Liver (tissue), 9 donors: ENCODE results near the gene TUSC2. TPM values are rescaled to one million over a fixed set of nuclear protein-coding genes. Genes with fewer than 3 reads are reported as not detected.

Experiments used
- DNase-seq: peaks from one replicate; pipeline ENCODE4 v3.0.0-alpha.2; 2017; ENCODE audit warnings: low spot score
- H3K27ac ChIP-seq, 2 donors: one replicate each; pipeline ENCODE4 v1.7.0; 2013; ENCODE audit warnings: inconsistent platforms in 2 of 2, low read length in 2 of 2, control low read depth in 1 of 2, low read depth in 1 of 2, mild to moderate bottlenecking in 1 of 2
- H3K27me3 ChIP-seq, 4 donors: one replicate each; pipeline versions ENCODE4 v1.6.1 to v1.7.0; 2013; ENCODE audit warnings: low read length in 3 of 4, inconsistent platforms in 1 of 4, mild to moderate bottlenecking in 1 of 4, moderate library complexity in 1 of 4; ENCODE audit not compliant: control insufficient read depth in 4 of 4, insufficient read depth in 4 of 4
- H3K36me3 ChIP-seq, 4 donors: one replicate each; pipeline versions ENCODE4 v1.6.1 to v1.7.0; 2013; ENCODE audit warnings: low read length in 3 of 4, mild to moderate bottlenecking in 3 of 4, low read depth in 1 of 4, moderate library complexity in 1 of 4; ENCODE audit not compliant: control insufficient read depth in 4 of 4, insufficient read depth in 3 of 4
- H3K4me1 ChIP-seq, 4 donors: one replicate each; pipeline versions ENCODE4 v1.6.1 to v1.7.0; 2013; ENCODE audit warnings: low read length in 3 of 4, mild to moderate bottlenecking in 3 of 4, moderate library complexity in 1 of 4; ENCODE audit not compliant: control insufficient read depth in 4 of 4, insufficient read depth in 4 of 4
- H3K4me3 ChIP-seq, 3 donors: one replicate each; pipeline versions ENCODE4 v1.6.1 to v1.7.0; 2013; ENCODE audit warnings: low read length in 3 of 3, control low read depth in 1 of 3, low read depth in 1 of 3, mild to moderate bottlenecking in 1 of 3
- H3K9ac ChIP-seq, 2 donors: one replicate each; pipeline ENCODE4 v1.7.0; 2013; ENCODE audit warnings: low read length in 2 of 2, mild to moderate bottlenecking in 2 of 2, moderate library complexity in 2 of 2, control low read depth in 1 of 2, low read depth in 1 of 2
- H3K9me3 ChIP-seq, 4 donors: one replicate each; pipeline versions ENCODE4 v1.6.1 to v1.7.0; 2013; ENCODE audit warnings: low read length in 3 of 4; ENCODE audit not compliant: control insufficient read depth in 4 of 4
- ATF3 ChIP-seq: IDR thresholded peaks from 2 replicates; pipeline ENCODE4 v1.6.1; 2016; ENCODE audit warnings: antibody characterized with exemption
- CTCF ChIP-seq: fragments of 150-350 bp; IDR thresholded peaks from 2 replicates; pipeline ENCODE4 v1.5.1; 2017; ENCODE audit warnings: improper control_type of control experiment, low read depth, low read length; ENCODE audit not compliant: missing input control
- EGR1 ChIP-seq, 2 donors: IDR thresholded peaks; 2 replicates each; pipeline ENCODE4 v1.6.1; 2016 to 2018; ENCODE audit warnings: antibody characterized with exemption in 2 of 2, low read depth in 2 of 2
- FOXA1 ChIP-seq: IDR thresholded peaks from 2 replicates; pipeline ENCODE4 v1.6.1; 2016; ENCODE audit warnings: antibody characterized with exemption
- FOXA2 ChIP-seq: IDR thresholded peaks from 2 replicates; pipeline ENCODE4 v1.6.1; 2016; ENCODE audit warnings: antibody characterized with exemption
- GABPA ChIP-seq, 2 donors: IDR thresholded peaks in 1 of 2; conservative IDR thresholded peaks in 1 of 2; 2 replicates each; pipeline ENCODE4 v1.6.1; 2016; ENCODE audit warnings: antibody characterized with exemption in 2 of 2, mild to moderate bottlenecking in 1 of 2, moderate library complexity in 1 of 2
- HNF4A ChIP-seq, 2 donors: conservative IDR thresholded peaks; 2 replicates each; pipeline ENCODE4 v1.6.1; 2016; ENCODE audit warnings: antibody characterized with exemption in 2 of 2, mild to moderate bottlenecking in 2 of 2
- HNF4G ChIP-seq: IDR thresholded peaks from 2 replicates; pipeline ENCODE4 v1.6.1; 2016; ENCODE audit warnings: antibody characterized with exemption
- JUND ChIP-seq, 2 donors: IDR thresholded peaks; 2 replicates each; pipeline ENCODE4 v1.6.1; 2016; ENCODE audit warnings: antibody characterized with exemption in 2 of 2
- MAX ChIP-seq: IDR thresholded peaks from 2 replicates; pipeline ENCODE4 v1.6.1; 2016; ENCODE audit warnings: antibody characterized with exemption
- NR2F2 ChIP-seq: IDR thresholded peaks from 2 replicates; pipeline ENCODE4 v1.6.1; 2016; ENCODE audit warnings: antibody characterized with exemption
- RAD21 ChIP-seq, 2 donors: IDR thresholded peaks; 2 replicates each; pipeline ENCODE4 v1.6.1; 2016; ENCODE audit warnings: antibody characterized with exemption in 2 of 2, mild to moderate bottlenecking in 2 of 2
- REST ChIP-seq: IDR thresholded peaks from 2 replicates; pipeline ENCODE4 v1.6.1; 2016; ENCODE audit warnings: antibody characterized with exemption, mild to moderate bottlenecking
- RXRA ChIP-seq, 2 donors: IDR thresholded peaks; 2 replicates each; pipeline ENCODE4 v1.6.1; 2017 to 2018; ENCODE audit warnings: antibody characterized with exemption in 2 of 2, mild to moderate bottlenecking in 1 of 2
- SP1 ChIP-seq: IDR thresholded peaks from 2 replicates; pipeline ENCODE4 v1.6.1; 2018; ENCODE audit warnings: antibody characterized with exemption, mild to moderate bottlenecking
- TAF1 ChIP-seq: conservative IDR thresholded peaks from 2 replicates; pipeline ENCODE4 v1.6.1; 2016; ENCODE audit warnings: antibody characterized with exemption, mild to moderate bottlenecking
- YY1 ChIP-seq: IDR thresholded peaks from 2 replicates; pipeline ENCODE4 v1.6.1; 2016; ENCODE audit warnings: antibody characterized with exemption, mild to moderate bottlenecking
- ZBTB33 ChIP-seq: IDR thresholded peaks from 2 replicates; pipeline ENCODE4 v1.6.1; 2016; ENCODE audit warnings: antibody characterized with exemption
- WGBS: extraction: QIAGEN DNeasy Blood & Tissue Kit; methylation state at CpG from one replicate; pipeline ENCODE4 v1.1.7; 2013; 5-methylcytosine and 5-hydroxymethylcytosine counted together
- polyA plus RNA-seq, 2 donors: library from polyadenylated mRNA; stranded (reverse) in 1 of 2; unstranded in 1 of 2; fragments of 200-250 nt in 1 of 2; fragments of >200 nt in 1 of 2; fragmentation: Nextera tagmentation in 1 of 2; extraction: Ambion mirVana in 1 of 2; gene quantifications; one replicate each; pipeline versions ENCODE4 v1.2.1 to v1.2.3, GENCODE V29; 2013 to 2015
- total RNA-seq, 2 donors: library from RNA; depleted of rRNA; stranded (reverse); fragments of >200 nt; gene quantifications; one replicate each; pipeline ENCODE4 v1.2.3, GENCODE V29; 2014
- donor health status: healthy.
- donor health status: healthy.
- donor health status: healthy.
- donor health status: healthy.
- donor health status: healthy.

Gene TUSC2
- total and polyA plus RNA-seq, 4 donors, result 12.7 to 37.7 (median 21.7) TPM

- Histone ChIP-seq H3K27me3 (no peaks in the 10 kb centered on the region), H3K27ac (no peak overlapping the region), H3K4me1 (peaks cover 20 to 83% (median 62%) of the 10 kb centered on the region in 4 donors), H3K4me3 (no peak overlapping the region), H3K36me3 (peaks cover 11 to 23% (median 15%) of the 10 kb centered on the region in 4 donors), H3K9ac (no peak overlapping the region), H3K9me3 (no peaks in the 10 kb centered on the region)
- 95% methylated on average over 7 of the region's 7 CpGs for WGBS
- DNase-seq, result no peak
- TF ChIP-seq CTCF (no peak), RXRA (IDR thresholded peaks at IDR 0.05) (no peak), REST (no peak), JUND (IDR thresholded peaks at IDR 0.05) (no peak), GABPA (IDR thresholded peaks at IDR 0.05 in 1 of 2, conservative IDR thresholded peaks at IDR 0.05 in 1 of 2) (no peak), RAD21 (IDR thresholded peaks at IDR 0.05) (no peak), FOXA2 (no peak), MAX (no peak), FOXA1 (no peak), HNF4A (conservative IDR thresholded peaks at IDR 0.05) (no peak), YY1 (no peak), HNF4G (no peak), SP1 (no peak), ATF3 (no peak), TAF1 (no peak), ZBTB33 (no peak), EGR1 (IDR thresholded peaks at IDR 0.05; ENCODE audit: low read depth in 2 of 2) (no peak), NR2F2 (no peak)
These were observed 26.8 kb upstream of the TUSC2 start for GRCh38 chr3:50354850-50355249.
